NCI-H2107 treated with DMSO at 0.1 percent for 48 hours (cell line): Measurements from ENCODE around the gene PABPN1.
A peak's percentile ranks its signal among the peaks of the same experiment; 100 is the strongest.
"Not testable (repeated sequence)": the region's sequence is repeated elsewhere in the genome, so short reads cannot be mapped to it uniquely, and the experiment has no call there.

Experiments used
- DNase-seq: peaks from one replicate; lab custom pipeline; 2025; ENCODE audit not compliant: unreplicated experiment; lab: John Stamatoyannopoulos, UW

PABPN1 gene

GRCh38 chr14:23320584-23321571 lies at the start of gene PABPN1:
Gene PABPN1, plus strand, starts transcription at chr14:23321457. Its CDS starts 13 bp downstream, at chr14:23321470.
- peak; percentile 100 for DNase-seq

- DNase-seq = no peak
Measured at GRCh38 chr14:23275412-23275811, 45.8 kb upstream of the PABPN1 start.

- no peak for DNase-seq
Measured at GRCh38 chr14:23277189-23277588, 44.1 kb upstream of the PABPN1 start.

- DNase-seq = not testable (repeated sequence)
Measured at GRCh38 chr14:23277928-23278327, 43.3 kb upstream of the PABPN1 start.

GRCh38 chr14:23281247-23281646 lies 40.0 kb upstream of the PABPN1 start:
- DNase-seq = no peak

GRCh38 chr14:23284654-23285529 lies 36.4 kb upstream of the PABPN1 start:
- peak; percentile 35 for DNase-seq

- peak; percentile 41 for DNase-seq
Measured at GRCh38 chr14:23285530-23286019, 35.7 kb upstream of the PABPN1 start.

GRCh38 chr14:23286020-23286901 lies 35.0 kb upstream of the PABPN1 start, which contains the start of gene HOMEZ:
Gene HOMEZ, minus strand, starts transcription at chr14:23286132. Its CDS starts 180 bp downstream, at chr14:23285952.
- peak; percentile 99 for DNase-seq

- no peak for DNase-seq
Measured at GRCh38 chr14:23286902-23287479, 34.3 kb upstream of the PABPN1 start.

GRCh38 chr14:23294734-23295561 lies 26.3 kb upstream of the PABPN1 start:
- DNase-seq = peak; percentile 77

GRCh38 chr14:23296012-23296777 lies 25.1 kb upstream of the PABPN1 start:
- DNase-seq = no peak

- no peak for DNase-seq
Measured at GRCh38 chr14:23297096-23297495, 24.2 kb upstream of the PABPN1 start.

GRCh38 chr14:23297611-23298277 lies 23.5 kb upstream of the PABPN1 start:
- DNase-seq = no peak

- peak; percentile 13 for DNase-seq
Measured at GRCh38 chr14:23299211-23299957, 21.9 kb upstream of the PABPN1 start.

GRCh38 chr14:23299986-23300686 lies 21.1 kb upstream of the PABPN1 start:
- no peak for DNase-seq

GRCh38 chr14:23300687-23301223 lies 20.5 kb upstream of the PABPN1 start:
- DNase-seq = no peak
